ENCODE results near the gene RCC1. TPM values are rescaled to one million over a fixed set of nuclear protein-coding genes. Genes with fewer than 3 reads are reported as not detected.
"Not testable (repeated sequence)": the region's sequence is repeated elsewhere in the genome, so short reads cannot be mapped to it uniquely, and the experiment has no call there.

Gene RCC1
- total RNA-seq = 33.3 and 34.7 TPM in 2 replicates

GRCh38 chr1:28505406-28506187, at the start of gene RCC1:
Gene RCC1 (plus strand): TSS chr1:28506043. CDS start chr1:28529867, 23,824 bp downstream.
- DNase-seq (ENCODE audit: extremely low read depth, low read depth, low spot score) = peak; percentile 96

- DNase-seq (ENCODE audit: extremely low read depth, low read depth, low spot score) = peak; percentile 80
These were observed 49.8 kb upstream of the RCC1 start for GRCh38 chr1:28456078-28456477.

GRCh38 chr1:28457678-28458077, 48.2 kb upstream of the RCC1 start:
- DNase-seq (ENCODE audit: extremely low read depth, low read depth, low spot score) = no peak

GRCh38 chr1:28458237-28459228, 47.3 kb upstream of the RCC1 start:
- no peak for DNase-seq (ENCODE audit: extremely low read depth, low read depth, low spot score)

- no peak for DNase-seq (ENCODE audit: extremely low read depth, low read depth, low spot score)
These were observed 39.5 kb upstream of the RCC1 start for GRCh38 chr1:28466226-28466778.

GRCh38 chr1:28470146-28470545, 35.7 kb upstream of the RCC1 start:
- no peak for DNase-seq (ENCODE audit: extremely low read depth, low read depth, low spot score)

GRCh38 chr1:28479497-28479896, 26.3 kb upstream of the RCC1 start:
- not testable (repeated sequence) for DNase-seq (ENCODE audit: extremely low read depth, low read depth, low spot score)

GRCh38 chr1:28480308-28480707, 25.5 kb upstream of the RCC1 start:
- DNase-seq (ENCODE audit: extremely low read depth, low read depth, low spot score) = no peak

- no peak for DNase-seq (ENCODE audit: extremely low read depth, low read depth, low spot score)
These were observed 23.7 kb upstream of the RCC1 start for GRCh38 chr1:28482138-28482537.

GRCh38 chr1:28482702-28483101, 23.1 kb upstream of the RCC1 start:
- no peak for DNase-seq (ENCODE audit: extremely low read depth, low read depth, low spot score)

- DNase-seq (ENCODE audit: extremely low read depth, low read depth, low spot score) = no peak
These were observed 11.1 kb upstream of the RCC1 start for GRCh38 chr1:28494737-28495136.

- DNase-seq (ENCODE audit: extremely low read depth, low read depth, low spot score) = no peak
These were observed 6.3 kb upstream of the RCC1 start for GRCh38 chr1:28499553-28499952.

GRCh38 chr1:28501925-28502324, 3.9 kb upstream of the RCC1 start:
- DNase-seq (ENCODE audit: extremely low read depth, low read depth, low spot score) = no peak

- no peak for DNase-seq (ENCODE audit: extremely low read depth, low read depth, low spot score)
These were observed 2.7 kb upstream of the RCC1 start for GRCh38 chr1:28503117-28503516.

GRCh38 chr1:28506907-28507246, 1.0 kb downstream of the RCC1 start:
- DNase-seq (ENCODE audit: extremely low read depth, low read depth, low spot score) = no peak

GRCh38 chr1:28507247-28507645, 1.4 kb downstream of the RCC1 start:
- DNase-seq (ENCODE audit: extremely low read depth, low read depth, low spot score) = no peak

GRCh38 chr1:28507646-28508434, 2.0 kb downstream of the RCC1 start:
- DNase-seq (ENCODE audit: extremely low read depth, low read depth, low spot score) = no peak

GRCh38 chr1:28508435-28508754, 2.6 kb downstream of the RCC1 start:
- no peak for DNase-seq (ENCODE audit: extremely low read depth, low read depth, low spot score)

- no peak for DNase-seq (ENCODE audit: extremely low read depth, low read depth, low spot score)
These were observed 3.9 kb downstream of the RCC1 start for GRCh38 chr1:28509705-28510272.

- no peak for DNase-seq (ENCODE audit: extremely low read depth, low read depth, low spot score)
These were observed 4.6 kb downstream of the RCC1 start for GRCh38 chr1:28510273-28510969.

Data from glomerular endothelial cell (primary cell).